ENCODE data around the gene SYNGAP1. TPM values are rescaled to one million over a fixed set of nuclear protein-coding genes. Genes with fewer than 3 reads are reported as not detected.

Gene SYNGAP1
- total and polyA plus RNA-seq, 4 donors: 4.4 to 39.4 (median 24.0) TPM

DNA sequence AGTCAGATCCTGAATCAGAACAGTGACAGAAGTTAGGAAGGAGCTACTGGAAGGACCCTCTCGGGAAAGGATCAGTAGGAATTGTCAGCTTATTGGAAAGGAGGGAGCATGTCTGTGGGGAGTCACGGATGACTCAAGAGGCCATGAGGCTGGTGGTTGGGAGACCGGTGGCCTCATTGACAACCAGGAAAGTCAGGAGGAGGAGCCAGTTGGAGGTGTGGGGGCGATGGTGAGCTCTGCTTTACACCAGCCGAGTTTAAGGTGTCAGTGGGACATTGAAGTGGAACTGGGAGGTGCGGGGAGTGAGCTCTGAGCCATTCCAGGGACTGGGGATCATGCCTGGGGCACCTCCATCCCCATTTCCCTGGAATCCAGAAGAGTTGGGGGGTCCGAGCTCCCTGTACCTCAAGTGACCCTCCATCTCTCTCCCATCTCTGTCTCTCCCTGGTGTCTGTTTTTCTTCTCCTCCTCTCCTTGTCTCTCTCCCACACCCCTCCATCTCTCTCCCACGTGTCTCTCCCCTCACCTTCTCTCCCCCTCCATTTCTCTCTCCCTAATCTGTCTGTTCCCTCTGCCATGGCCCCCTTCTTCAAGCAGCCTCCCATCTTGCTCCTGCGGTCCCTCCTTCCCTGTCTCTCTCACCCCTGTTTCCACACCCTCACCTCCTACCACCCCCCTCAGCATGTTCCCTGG lies 20.2 kb downstream of the SYNGAP1 start:
- H3K27me3 ChIP-seq (ENCODE audit: control insufficient read depth in 1 of 2, insufficient read depth in 2 of 2, low read length in 1 of 2): no peaks in the 10 kb centered on the region
- intact Hi-C loops (cut with DNase I): no loop called here
- no peaks in the 10 kb centered on the region for H3K9me3 ChIP-seq (ENCODE audit: control insufficient read depth, low read length)
- DNase-seq (no peak), ATAC-seq (ENCODE audit: low FRiP score) (no peak)
- peaks cover 0 to 25% of the 10 kb centered on the region in 2 donors for H3K36me3 ChIP-seq (ENCODE audit: control insufficient read depth in 1 of 2, insufficient read depth in 2 of 2, low read length in 1 of 2)
- H3K4me3 ChIP-seq (ENCODE audit: low read length in 2 of 2): no peak overlapping the region
- WGBS, 2 donors: 75 to 78% methylated on average over 9 of the region's 9 CpGs
- H3K4me1 ChIP-seq (ENCODE audit: control insufficient read depth in 1 of 2, insufficient read depth in 2 of 2, low read length in 2 of 2): no peaks in the 10 kb centered on the region
- no peak overlapping the region for H3K27ac ChIP-seq (ENCODE audit: low read depth in 1 of 2, low read length in 2 of 2)

GRCh38 chr6:33440649-33441309 lies 20.9 kb downstream of the SYNGAP1 start:
- ATAC-seq (ENCODE audit: low FRiP score) (no peak), DNase-seq (no peak)
- no peak overlapping the region for H3K4me3 ChIP-seq (ENCODE audit: low read length in 2 of 2)
- H3K4me1 ChIP-seq (ENCODE audit: control insufficient read depth in 1 of 2, insufficient read depth in 2 of 2, low read length in 2 of 2): no peaks in the 10 kb centered on the region
- 84 to 85% methylated on average over 19 of the region's 19 CpGs for WGBS, 2 donors
- no peaks in the 10 kb centered on the region for H3K27me3 ChIP-seq (ENCODE audit: control insufficient read depth in 1 of 2, insufficient read depth in 2 of 2, low read length in 1 of 2)
- H3K27ac ChIP-seq (ENCODE audit: low read depth in 1 of 2, low read length in 2 of 2): no peak overlapping the region
- intact Hi-C loops (cut with DNase I): no loop called here
- peaks cover 0 to 21% of the 10 kb centered on the region in 2 donors for H3K36me3 ChIP-seq (ENCODE audit: control insufficient read depth in 1 of 2, insufficient read depth in 2 of 2, low read length in 1 of 2)
- H3K9me3 ChIP-seq (ENCODE audit: control insufficient read depth, low read length): no peaks in the 10 kb centered on the region

- H3K9me3 ChIP-seq (ENCODE audit: control insufficient read depth, low read length): no peaks in the 10 kb centered on the region
- DNase-seq (no peak), ATAC-seq (ENCODE audit: low FRiP score) (peak; percentile 19)
- H3K27me3 ChIP-seq (ENCODE audit: control insufficient read depth in 1 of 2, insufficient read depth in 2 of 2, low read length in 1 of 2): no peaks in the 10 kb centered on the region
- no peaks in the 10 kb centered on the region for H3K4me1 ChIP-seq (ENCODE audit: control insufficient read depth in 1 of 2, insufficient read depth in 2 of 2, low read length in 2 of 2)
- H3K36me3 ChIP-seq (ENCODE audit: control insufficient read depth in 1 of 2, insufficient read depth in 2 of 2, low read length in 1 of 2): peaks cover 0 to 21% of the 10 kb centered on the region in 2 donors
- intact Hi-C loops (cut with DNase I): no loop called here
- H3K4me3 ChIP-seq (ENCODE audit: low read length in 2 of 2): no peak overlapping the region
- WGBS, 2 donors: 91 to 93% methylated on average over 9 of the region's 9 CpGs
- H3K27ac ChIP-seq (ENCODE audit: low read depth in 1 of 2, low read length in 2 of 2): no peak overlapping the region
These were observed 21.6 kb downstream of the SYNGAP1 start for GRCh38 chr6:33441457-33441856.

GRCh38 chr6:33442283-33442682 lies 22.4 kb downstream of the SYNGAP1 start:
- ATAC-seq (ENCODE audit: low FRiP score) (no peak), DNase-seq (no peak)
- intact Hi-C loops (cut with DNase I): no loop called here
- Histone ChIP-seq H3K9me3 (ENCODE audit: control insufficient read depth, low read length) (no peaks in the 10 kb centered on the region), H3K4me3 (ENCODE audit: low read length in 2 of 2) (no peak overlapping the region), H3K27me3 (ENCODE audit: control insufficient read depth in 1 of 2, insufficient read depth in 2 of 2, low read length in 1 of 2) (no peaks in the 10 kb centered on the region), H3K4me1 (ENCODE audit: control insufficient read depth in 1 of 2, insufficient read depth in 2 of 2, low read length in 2 of 2) (no peaks in the 10 kb centered on the region), H3K36me3 (ENCODE audit: control insufficient read depth in 1 of 2, insufficient read depth in 2 of 2, low read length in 1 of 2) (peaks cover 0 to 21% of the 10 kb centered on the region in 2 donors), H3K27ac (ENCODE audit: low read depth in 1 of 2, low read length in 2 of 2) (no peak overlapping the region)
- WGBS, 2 donors: 85 to 88% methylated on average over 8 of the region's 8 CpGs

DNA sequence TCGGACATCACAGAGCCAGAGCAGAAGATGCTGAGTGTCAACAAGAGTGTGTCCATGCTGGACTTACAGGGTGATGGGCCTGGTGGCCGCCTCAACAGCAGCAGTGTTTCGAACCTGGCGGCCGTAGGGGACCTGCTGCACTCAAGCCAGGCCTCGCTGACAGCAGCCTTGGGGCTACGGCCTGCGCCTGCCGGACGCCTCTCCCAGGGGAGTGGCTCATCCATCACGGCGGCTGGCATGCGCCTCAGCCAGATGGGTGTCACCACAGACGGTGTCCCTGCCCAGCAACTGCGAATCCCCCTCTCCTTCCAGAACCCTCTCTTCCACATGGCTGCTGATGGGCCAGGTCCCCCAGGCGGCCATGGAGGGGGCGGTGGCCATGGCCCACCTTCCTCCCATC lies 23.2 kb downstream of the SYNGAP1 start:
- no peak overlapping the region for H3K4me3 ChIP-seq (ENCODE audit: low read length in 2 of 2)
- H3K27me3 ChIP-seq (ENCODE audit: control insufficient read depth in 1 of 2, insufficient read depth in 2 of 2, low read length in 1 of 2): no peaks in the 10 kb centered on the region
- intact Hi-C loops (cut with DNase I): no loop called here
- DNase-seq (no peak), ATAC-seq (ENCODE audit: low FRiP score) (no peak)
- no peaks in the 10 kb centered on the region for H3K9me3 ChIP-seq (ENCODE audit: control insufficient read depth, low read length)
- peaks cover 0 to 16% of the 10 kb centered on the region in 2 donors for H3K36me3 ChIP-seq (ENCODE audit: control insufficient read depth in 1 of 2, insufficient read depth in 2 of 2, low read length in 1 of 2)
- 88% methylated on average over 17 of the region's 17 CpGs for WGBS, 2 donors
- H3K4me1 ChIP-seq (ENCODE audit: control insufficient read depth in 1 of 2, insufficient read depth in 2 of 2, low read length in 2 of 2): no peaks in the 10 kb centered on the region
- H3K27ac ChIP-seq (ENCODE audit: low read depth in 1 of 2, low read length in 2 of 2): no peak overlapping the region

GRCh38 chr6:33443619-33444504 lies 24.0 kb downstream of the SYNGAP1 start:
- Histone ChIP-seq H3K4me1 (ENCODE audit: control insufficient read depth in 1 of 2, insufficient read depth in 2 of 2, low read length in 2 of 2) (no peaks in the 10 kb centered on the region), H3K4me3 (ENCODE audit: low read length in 2 of 2) (no peak overlapping the region), H3K9me3 (ENCODE audit: control insufficient read depth, low read length) (no peaks in the 10 kb centered on the region), H3K27ac (ENCODE audit: low read depth in 1 of 2, low read length in 2 of 2) (no peak overlapping the region), H3K27me3 (ENCODE audit: control insufficient read depth in 1 of 2, insufficient read depth in 2 of 2, low read length in 1 of 2) (no peaks in the 10 kb centered on the region), H3K36me3 (ENCODE audit: control insufficient read depth in 1 of 2, insufficient read depth in 2 of 2, low read length in 1 of 2) (peaks cover 0 to 14% of the 10 kb centered on the region in 2 donors)
- intact Hi-C loops (cut with DNase I): no loop called here
- ATAC-seq (ENCODE audit: low FRiP score) (no peak), DNase-seq (no peak)
- 88 to 91% methylated on average over 18 of the region's 18 CpGs for WGBS, 2 donors

DNA sequence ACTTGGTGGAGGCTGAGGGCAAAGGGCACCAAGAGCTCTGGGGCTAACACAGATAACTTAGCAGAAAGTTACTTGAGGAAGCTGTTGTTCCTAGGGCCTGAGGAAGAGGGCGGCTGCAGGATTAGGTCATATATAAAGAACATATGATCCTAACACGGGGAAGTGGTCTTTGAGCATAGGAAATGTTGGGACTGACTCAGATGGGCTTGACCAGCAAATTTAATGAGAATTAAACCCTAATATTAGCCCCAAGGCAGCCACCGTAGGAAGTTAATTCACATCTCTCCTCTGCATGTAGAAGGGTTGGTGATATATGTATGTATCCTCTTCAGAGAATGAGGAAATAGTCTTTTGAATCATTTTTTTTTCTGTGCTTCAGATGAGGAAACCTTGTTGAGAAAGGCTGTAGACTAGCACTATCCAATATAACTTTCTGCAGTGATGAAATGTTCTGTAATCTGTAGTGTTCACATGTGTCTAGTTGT lies 25.3 kb downstream of the SYNGAP1 start:
- WGBS, 2 donors: 71 to 86% methylated on average over 3 of the region's 3 CpGs
- H3K9me3 ChIP-seq (ENCODE audit: control insufficient read depth, low read length): no peaks in the 10 kb centered on the region
- intact Hi-C loops (cut with DNase I): no loop called here
- no peak overlapping the region for H3K27ac ChIP-seq (ENCODE audit: low read depth in 1 of 2, low read length in 2 of 2)
- ATAC-seq (ENCODE audit: low FRiP score) (no peak), DNase-seq (no peak)
- no peaks in the 10 kb centered on the region for H3K4me1 ChIP-seq (ENCODE audit: control insufficient read depth in 1 of 2, insufficient read depth in 2 of 2, low read length in 2 of 2)
- no peak overlapping the region for H3K4me3 ChIP-seq (ENCODE audit: low read length in 2 of 2)
- H3K27me3 ChIP-seq (ENCODE audit: control insufficient read depth in 1 of 2, insufficient read depth in 2 of 2, low read length in 1 of 2): no peaks in the 10 kb centered on the region
- peaks cover 0 to 14% of the 10 kb centered on the region in 2 donors for H3K36me3 ChIP-seq (ENCODE audit: control insufficient read depth in 1 of 2, insufficient read depth in 2 of 2, low read length in 1 of 2)

- H3K4me3 ChIP-seq (ENCODE audit: low read length in 2 of 2): no peak overlapping the region
- no peak for ATAC-seq (ENCODE audit: low FRiP score)
- H3K4me1 ChIP-seq (ENCODE audit: control insufficient read depth in 1 of 2, insufficient read depth in 2 of 2, low read length in 2 of 2): no peaks in the 10 kb centered on the region
- DNase-seq: no peak
- H3K36me3 ChIP-seq (ENCODE audit: control insufficient read depth in 1 of 2, insufficient read depth in 2 of 2, low read length in 1 of 2): peaks cover 0 to 14% of the 10 kb centered on the region in 2 donors
- WGBS, 2 donors: 90 to 93% methylated on average over 10 of the region's 10 CpGs
- intact Hi-C loops (cut with DNase I): no loop called here
- no peak overlapping the region for H3K27ac ChIP-seq (ENCODE audit: low read depth in 1 of 2, low read length in 2 of 2)
- H3K9me3 ChIP-seq (ENCODE audit: control insufficient read depth, low read length): no peaks in the 10 kb centered on the region
- no peaks in the 10 kb centered on the region for H3K27me3 ChIP-seq (ENCODE audit: control insufficient read depth in 1 of 2, insufficient read depth in 2 of 2, low read length in 1 of 2)
These were observed 26.5 kb downstream of the SYNGAP1 start for GRCh38 chr6:33446356-33446755.
